ENCODE results near the gene CCNL1.

Gene CCNL1

DNA sequence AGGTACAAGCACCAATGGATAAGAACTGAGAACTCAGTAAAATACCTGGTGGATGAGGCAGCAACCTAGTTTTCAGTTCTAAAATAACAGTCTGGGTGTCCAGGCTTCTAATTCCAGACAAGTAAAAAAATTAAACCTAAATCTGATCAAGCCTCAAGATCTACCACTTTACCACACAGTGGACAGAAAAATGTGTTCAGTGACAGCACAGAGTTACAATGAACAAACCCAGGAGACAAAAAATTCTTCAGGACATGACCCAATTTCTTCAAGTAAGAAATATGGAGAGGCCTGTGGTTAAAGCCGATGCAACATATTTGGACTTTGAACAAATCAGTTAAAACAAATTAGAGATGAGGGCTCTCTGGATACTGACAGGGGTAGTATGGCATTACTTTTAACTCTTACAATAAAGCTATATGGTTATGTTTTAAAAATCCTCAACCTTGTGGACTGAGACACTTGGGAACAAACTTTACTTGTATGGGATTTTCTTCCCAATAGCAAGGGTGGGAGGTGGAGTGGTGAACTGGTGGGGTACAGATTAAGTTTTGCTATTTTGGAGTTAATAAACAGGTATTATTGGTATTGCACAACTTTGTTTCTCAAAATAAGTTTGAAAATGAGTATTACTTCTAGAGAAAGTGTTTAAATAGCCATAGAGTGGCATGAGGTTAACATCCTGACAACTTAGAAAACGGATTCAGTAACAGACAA is 14.2 kb downstream of the CCNL1 start:
- no peak overlapping the region for H3K4me3 ChIP-seq (ENCODE audit: low read length)

DNA sequence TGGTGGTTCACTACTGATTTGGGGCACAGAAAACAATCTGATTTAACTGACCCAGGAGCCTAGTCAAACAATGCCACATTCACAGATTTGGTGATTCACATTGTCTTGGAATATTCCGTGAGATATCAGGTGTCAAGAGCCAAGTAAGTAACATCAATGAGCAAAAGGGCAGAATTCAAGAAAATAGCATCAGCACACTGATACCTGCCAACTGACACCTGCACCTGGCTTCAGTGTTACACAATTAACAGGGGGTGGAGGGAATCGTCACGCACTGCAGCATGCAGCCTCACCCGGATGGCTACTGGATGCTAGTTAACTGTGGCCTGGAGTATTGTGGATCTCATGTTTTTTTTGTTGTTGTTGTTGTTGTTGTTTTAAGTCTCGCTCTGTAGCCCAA is 17.6 kb downstream of the CCNL1 start:
- no peak overlapping the region for H3K4me3 ChIP-seq (ENCODE audit: low read length)
- TF ChIP-seq ZNF274 (IDR thresholded peaks at IDR 0.05; ENCODE audit: low read depth, low read length), result no peak

More for the DNA sequence above, 14.2 kb downstream of the CCNL1 start:
- TF ChIP-seq ZNF274 (IDR thresholded peaks at IDR 0.05; ENCODE audit: low read depth, low read length), result no peak

DNA sequence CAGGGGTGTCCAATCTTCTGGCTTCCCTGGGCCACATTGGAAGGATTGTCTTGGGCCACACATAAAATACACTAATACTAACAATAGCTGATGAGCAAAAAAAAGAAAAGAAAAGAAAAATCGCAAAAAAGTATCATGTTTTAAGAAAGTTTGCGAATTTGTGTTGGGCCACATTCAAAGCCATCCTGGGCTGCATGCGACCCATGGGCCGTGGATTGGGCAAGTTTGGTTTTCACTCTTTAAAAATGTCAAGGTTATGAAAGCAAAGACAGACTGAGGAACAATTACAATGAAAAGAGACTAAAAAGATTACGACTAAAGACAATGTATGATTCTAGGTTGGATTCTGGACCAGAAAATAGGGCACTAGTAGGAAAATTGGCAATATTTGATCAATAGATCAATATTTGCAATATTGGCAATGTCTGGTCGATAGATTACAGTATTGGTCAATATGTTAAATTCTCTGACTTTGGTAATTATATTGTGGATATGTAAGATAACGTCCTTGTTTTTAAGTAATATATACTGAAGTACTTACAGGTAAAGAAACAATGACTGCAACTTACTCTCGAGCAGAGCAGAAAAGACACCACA is 19.9 kb downstream of the CCNL1 start:
- H3K4me3 ChIP-seq (ENCODE audit: low read length), result no peak overlapping the region
- TF ChIP-seq ZNF274 (IDR thresholded peaks at IDR 0.05; ENCODE audit: low read depth, low read length), result no peak

DNA sequence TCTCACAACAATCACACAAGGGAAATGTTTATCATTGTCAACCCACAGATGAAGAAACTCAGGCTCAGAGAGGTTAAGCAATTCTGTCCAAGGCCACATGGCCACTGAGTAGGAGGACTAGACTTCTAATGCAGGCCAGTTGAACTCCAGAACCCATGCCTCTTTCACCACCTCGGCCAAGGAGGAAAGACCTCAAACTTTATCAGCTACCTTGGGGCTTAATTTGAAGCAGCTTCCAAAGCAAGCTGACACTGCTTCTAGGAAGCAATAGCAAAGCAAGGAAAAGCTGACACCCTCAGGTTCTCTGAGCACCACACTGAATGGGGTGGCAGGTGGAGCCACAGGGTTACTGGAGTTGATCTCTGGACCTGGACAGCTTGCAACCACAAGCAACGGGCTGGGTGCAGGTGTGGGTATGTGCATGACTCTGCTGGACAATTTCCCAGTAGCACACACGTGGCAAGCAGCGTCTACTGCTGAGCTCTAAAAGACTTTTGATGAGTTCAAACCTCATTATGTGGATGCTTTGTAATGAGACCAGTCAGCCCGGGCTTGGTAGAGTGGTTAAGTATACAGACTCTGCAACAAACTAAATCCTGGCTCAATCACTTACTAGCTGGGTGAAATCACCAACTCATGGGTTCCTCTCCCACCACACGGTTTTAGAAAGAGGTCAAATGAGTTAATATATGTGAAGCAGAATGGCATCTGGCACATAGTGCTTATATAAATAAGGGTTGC is 23.1 kb downstream of the CCNL1 start:
- H3K4me3 ChIP-seq (ENCODE audit: low read length), result no peak overlapping the region
- no peak for TF ChIP-seq ZNF274 (IDR thresholded peaks at IDR 0.05; ENCODE audit: low read depth, low read length)

DNA sequence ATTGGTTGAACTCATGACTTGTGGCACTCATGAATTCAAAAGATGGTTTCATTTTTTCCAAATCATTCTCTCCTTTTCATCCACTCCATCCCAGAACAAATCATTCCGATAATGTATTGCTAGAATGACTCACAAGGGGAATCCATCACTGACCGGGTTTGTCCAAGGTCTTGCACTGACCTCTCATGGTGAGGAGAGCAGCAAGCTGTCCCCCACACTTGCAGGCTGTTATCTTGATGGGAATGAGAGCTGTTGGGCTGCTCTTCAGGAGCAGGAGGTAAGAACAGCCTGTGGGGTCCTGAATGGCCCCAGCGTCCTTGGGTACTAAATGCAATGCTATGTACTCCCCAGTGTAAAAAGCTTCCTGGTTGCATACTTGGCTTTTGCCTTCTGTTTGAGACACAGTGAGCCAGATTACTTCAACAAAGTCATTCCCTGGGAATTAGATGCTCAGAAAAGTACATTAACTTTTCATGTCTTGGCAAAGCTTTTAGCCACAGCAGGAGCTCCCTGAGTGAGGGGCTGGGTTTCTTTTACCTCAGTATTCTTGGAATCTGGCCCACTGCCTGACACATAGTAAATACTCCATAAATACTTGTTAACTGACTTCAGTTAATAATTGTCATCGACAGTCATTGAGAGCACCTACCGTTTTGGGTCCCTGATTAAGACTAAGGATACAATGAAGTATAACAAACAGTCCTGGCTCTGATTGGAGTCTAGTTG is 24.1 kb downstream of the CCNL1 start:
- H3K4me3 ChIP-seq (ENCODE audit: low read length), result no peak overlapping the region
- TF ChIP-seq ZNF274 (IDR thresholded peaks at IDR 0.05; ENCODE audit: low read depth, low read length), result no peak

DNA sequence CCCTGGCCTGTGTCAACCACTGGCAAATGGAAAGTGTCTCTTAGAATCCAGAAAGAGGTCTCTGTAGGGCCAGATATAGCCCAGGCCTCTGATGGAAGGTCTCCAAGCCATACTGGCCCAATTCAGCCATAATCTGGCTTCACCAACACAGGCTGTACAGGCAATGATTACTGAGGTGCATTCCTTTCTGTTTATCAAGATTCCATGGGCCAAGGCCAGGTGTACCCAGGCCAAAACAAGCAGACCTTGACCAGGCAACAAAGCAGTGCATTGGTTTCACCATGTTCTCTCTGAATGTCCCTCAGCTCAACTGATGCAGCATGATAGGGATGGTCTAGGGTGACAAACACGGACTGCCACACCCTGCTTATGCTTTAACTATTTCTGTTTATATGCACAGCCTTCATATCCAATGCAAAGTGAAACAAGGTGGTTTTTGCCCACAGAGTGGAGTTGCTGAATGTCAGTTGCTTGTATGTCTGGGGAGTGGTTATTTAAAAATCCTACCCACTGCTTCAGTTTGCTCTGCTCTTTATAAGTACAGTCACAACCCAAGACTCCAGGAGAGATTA is 25.2 kb downstream of the CCNL1 start:
- no peak overlapping the region for H3K4me3 ChIP-seq (ENCODE audit: low read length)
- no peak for TF ChIP-seq ZNF274 (IDR thresholded peaks at IDR 0.05; ENCODE audit: low read depth, low read length)

DNA sequence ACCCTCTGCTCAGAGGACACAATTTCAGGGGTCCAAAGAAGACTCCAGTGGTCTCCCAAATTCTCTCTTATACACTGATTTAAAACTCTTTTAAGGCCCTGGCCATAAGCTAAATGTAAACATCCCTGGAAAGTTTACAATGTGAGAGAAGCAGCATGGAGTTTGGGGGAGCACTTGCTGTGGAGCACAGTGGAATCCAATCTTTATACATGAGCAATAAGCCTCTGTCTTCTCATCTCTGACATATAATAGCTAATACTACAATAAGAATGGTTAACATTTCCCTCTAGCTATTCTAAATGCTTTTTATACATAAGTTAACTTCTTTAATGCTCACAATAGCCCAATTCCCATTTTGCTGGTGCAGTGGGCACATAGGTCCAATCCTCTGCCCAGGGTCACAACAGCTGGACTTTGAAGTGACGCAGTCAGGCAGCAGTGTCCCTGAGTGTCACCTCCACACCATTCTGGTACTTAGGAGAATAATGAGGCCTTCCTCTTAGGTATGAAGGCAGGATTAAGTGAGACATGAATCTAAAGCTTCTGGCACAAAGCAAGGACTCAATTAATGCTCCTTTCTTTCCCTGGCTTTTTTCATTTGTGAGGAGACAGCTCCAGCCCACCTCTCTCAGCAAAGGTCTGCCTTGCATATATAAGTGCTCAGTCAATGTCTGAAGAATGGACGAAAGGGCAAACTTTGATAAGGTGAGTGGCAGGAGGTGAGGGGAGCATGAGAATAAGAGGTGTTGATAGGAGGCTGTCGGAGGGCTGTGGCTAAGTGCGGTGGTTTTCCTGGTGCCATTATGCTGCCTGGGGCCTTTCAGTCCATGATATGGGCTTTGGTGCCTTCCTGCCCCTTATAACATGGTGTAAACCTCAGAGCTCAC is 26.3 kb downstream of the CCNL1 start:
- H3K4me3 ChIP-seq (ENCODE audit: low read length), result no peak overlapping the region
- TF ChIP-seq ZNF274 (IDR thresholded peaks at IDR 0.05; ENCODE audit: low read depth, low read length), result no peak

DNA sequence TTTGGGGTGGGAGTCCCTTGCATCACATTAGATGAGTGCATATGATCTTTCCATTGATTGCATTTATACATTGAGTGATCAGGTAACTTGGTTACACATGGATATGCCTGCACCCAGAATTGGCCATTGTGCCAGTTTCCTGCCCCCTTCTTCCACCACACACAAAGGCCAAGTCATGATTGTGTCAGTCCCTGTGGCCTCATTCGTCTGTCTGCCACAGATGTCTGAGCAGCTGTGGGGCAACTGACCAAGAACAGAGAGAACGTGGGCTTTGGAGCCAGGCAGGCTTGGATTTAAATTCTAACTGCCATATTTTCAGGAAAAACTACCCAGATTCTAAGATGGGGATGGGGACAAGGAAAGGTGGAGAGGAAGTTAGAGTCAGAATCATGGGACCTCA is 27.0 kb downstream of the CCNL1 start:
- TF ChIP-seq ZNF274 (IDR thresholded peaks at IDR 0.05; ENCODE audit: low read depth, low read length), result no peak
- no peak overlapping the region for H3K4me3 ChIP-seq (ENCODE audit: low read length)

DNA sequence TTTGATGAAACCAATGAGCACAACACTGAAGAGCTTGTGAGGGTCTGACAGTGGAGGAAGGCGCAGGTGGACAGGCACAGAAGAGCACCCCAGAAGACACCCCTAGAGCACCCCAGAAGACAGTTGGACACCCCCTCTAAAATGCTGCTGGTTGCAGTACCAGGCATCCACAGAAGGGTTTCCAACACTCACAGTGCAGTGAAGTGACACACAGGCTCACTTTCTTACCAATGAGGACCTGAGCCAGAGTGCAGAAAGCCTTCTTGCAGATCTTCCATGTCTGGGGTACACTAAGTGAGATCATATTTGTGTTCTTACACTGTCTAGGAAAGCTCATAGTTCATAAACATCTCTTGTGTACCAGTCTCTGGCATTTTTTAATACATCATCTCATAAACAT is 27.6 kb downstream of the CCNL1 start:
- no peak overlapping the region for H3K4me3 ChIP-seq (ENCODE audit: low read length)
- TF ChIP-seq ZNF274 (IDR thresholded peaks at IDR 0.05; ENCODE audit: low read depth, low read length), result no peak

DNA sequence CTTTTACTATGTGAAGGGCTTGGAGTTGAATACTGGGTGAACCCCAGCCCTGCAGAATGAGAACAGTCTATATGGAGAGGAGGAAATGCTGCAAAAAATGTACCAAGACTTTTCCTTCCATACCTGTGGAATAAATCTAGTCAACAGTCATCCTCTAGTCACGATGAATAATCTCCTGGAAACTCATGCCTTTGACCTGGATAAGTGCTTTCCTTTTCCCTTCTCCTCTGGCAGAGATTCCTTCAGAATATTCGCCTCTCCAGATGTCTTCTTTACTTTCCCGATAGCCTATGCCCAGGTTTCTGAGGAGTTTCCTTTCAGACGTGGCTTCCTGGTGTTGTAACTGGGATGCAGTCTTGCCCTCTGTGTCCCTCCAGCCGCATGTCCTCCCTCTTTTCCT is 28.1 kb downstream of the CCNL1 start:
- no peak for TF ChIP-seq ZNF274 (IDR thresholded peaks at IDR 0.05; ENCODE audit: low read depth, low read length)
- H3K4me3 ChIP-seq (ENCODE audit: low read length), result no peak overlapping the region

DNA sequence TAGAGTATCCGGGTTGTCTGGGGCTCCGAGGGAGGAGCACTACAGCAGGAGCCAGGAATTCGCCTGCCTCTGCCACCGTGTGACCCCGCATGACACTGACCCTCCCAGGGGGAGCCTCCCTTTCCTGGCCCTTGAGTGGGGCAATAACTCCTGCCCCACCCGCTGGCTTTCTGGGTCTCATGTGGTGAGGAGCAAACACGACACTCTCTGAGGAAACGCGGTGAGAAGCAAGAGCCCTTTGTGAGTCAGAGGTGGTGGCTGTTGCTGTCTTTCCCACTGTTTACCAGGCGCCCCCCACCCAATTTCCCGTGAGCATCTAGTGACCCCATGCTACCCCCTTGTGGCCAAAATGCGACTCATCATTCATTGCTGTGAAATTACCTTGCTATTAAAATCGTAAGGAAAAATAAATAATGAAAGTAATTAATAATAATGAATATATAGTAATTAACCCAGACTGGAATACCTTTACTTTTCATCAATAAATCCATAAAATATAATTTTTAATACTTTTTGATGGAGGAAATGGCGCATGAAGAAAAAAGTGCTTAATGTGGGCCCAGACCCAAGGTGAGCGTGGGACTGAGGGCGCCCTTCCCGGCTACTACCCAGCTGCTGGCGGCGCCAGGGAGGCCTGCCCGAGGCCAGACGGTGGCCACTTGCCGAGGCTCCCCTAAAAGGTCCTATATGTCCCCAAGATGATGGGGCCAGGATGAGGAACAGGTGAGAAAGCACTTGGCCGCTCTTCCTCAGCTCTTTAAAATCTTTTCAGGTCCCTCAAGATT is 29.3 kb downstream of the CCNL1 start:
- no peak overlapping the region for H3K4me3 ChIP-seq (ENCODE audit: low read length)
- TF ChIP-seq ZNF274 (IDR thresholded peaks at IDR 0.05; ENCODE audit: low read depth, low read length), result no peak

DNA sequence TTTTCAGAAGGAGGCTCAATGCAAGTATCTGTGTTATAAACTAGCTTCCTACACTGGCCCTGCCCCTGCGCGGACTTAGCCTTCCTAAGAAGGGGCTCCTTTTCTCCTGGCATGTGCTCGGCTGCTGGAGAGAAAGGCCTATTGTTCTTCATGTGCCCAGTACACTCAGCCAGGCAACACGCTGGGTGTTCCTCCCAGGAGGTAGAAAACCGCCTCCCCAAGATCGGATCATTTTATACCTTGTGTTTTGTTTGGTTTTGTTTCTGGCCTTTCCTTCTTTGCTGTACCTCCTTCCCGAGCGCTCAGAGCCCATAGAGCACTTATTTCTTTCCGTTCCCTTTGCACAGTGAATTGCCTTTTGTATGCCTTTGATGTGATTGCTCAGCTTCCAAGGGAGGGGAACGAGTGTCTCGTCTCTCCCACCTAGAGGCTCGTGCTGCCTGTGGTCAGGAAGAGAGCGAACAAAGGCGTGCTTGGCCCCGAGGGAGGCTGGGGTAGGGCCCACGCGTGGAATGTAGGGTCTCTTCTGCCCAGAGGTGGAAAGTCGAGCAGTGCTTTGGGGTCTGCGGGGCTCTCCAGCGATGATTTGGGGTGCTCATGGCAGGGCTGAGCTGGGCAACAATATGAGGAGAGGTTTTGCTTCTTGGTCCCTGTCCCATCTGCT is 30.0 kb downstream of the CCNL1 start:
- no peak for TF ChIP-seq ZNF274 (IDR thresholded peaks at IDR 0.05; ENCODE audit: low read depth, low read length)
- no peak overlapping the region for H3K4me3 ChIP-seq (ENCODE audit: low read length)
